Fibroblast of pulmonary artery (primary cell): ENCODE data around the gene PELO.
"Not testable (repeated sequence)": the region's sequence is repeated elsewhere in the genome, so short reads cannot be mapped to it uniquely, and the experiment has no call there.

Experiments
- DNase-seq: peaks from one replicate; pipeline ENCODE4 v3.0.0-alpha.2; 2010; ENCODE audit warnings: low read depth
- H3K4me3 ChIP-seq: replicated peaks from 2 replicates; pipeline ENCODE4 v1.5.1; 2011; ENCODE audit warnings: low read depth, mild to moderate bottlenecking, control low read depth, low read length, moderate library complexity
- CTCF ChIP-seq: IDR thresholded peaks from 2 replicates; pipeline ENCODE4 v1.5.1; 2011; ENCODE audit warnings: mild to moderate bottlenecking, control low read depth, low read length, inconsistent platforms; ENCODE audit errors: missing control alignments

The PELO gene

GRCh38 chr5:52814352-52815148 lies 26.8 kb downstream of the PELO start:
- DNase-seq: no peak
- H3K4me3 ChIP-seq: no peak overlapping the region
- no peak for TF ChIP-seq CTCF

- no peak overlapping the region for H3K4me3 ChIP-seq
- DNase-seq: no peak
- no peak for TF ChIP-seq CTCF
These were observed 30.1 kb downstream of the PELO start for GRCh38 chr5:52817818-52818217.

GRCh38 chr5:52818360-52818759 lies 30.6 kb downstream of the PELO start:
- TF ChIP-seq CTCF: no peak
- no peak for DNase-seq

GRCh38 chr5:52818807-52819206 lies 31.1 kb downstream of the PELO start:
- DNase-seq, H3K4me3 ChIP-seq: not testable (repeated sequence)

More at GRCh38 chr5:52818360-52818759, 30.6 kb downstream of the PELO start:
- H3K4me3 ChIP-seq: no peak overlapping the region

- no peak overlapping the region for H3K4me3 ChIP-seq
- DNase-seq: no peak
These were observed 34.2 kb downstream of the PELO start for GRCh38 chr5:52821901-52822300.

GRCh38 chr5:52822437-52822836 lies 34.7 kb downstream of the PELO start:
- no peak for TF ChIP-seq CTCF
- no peak for DNase-seq
- H3K4me3 ChIP-seq: no peak overlapping the region

More at GRCh38 chr5:52821901-52822300, 34.2 kb downstream of the PELO start:
- no peak for TF ChIP-seq CTCF

- H3K4me3 ChIP-seq: no peak overlapping the region
- TF ChIP-seq CTCF: no peak
- no peak for DNase-seq
These were observed 37.1 kb downstream of the PELO start for GRCh38 chr5:52824827-52825226.
